GM21717 (cell line): ENCODE data around the gene LAMP5.

Experiments used
- ATAC-seq: cut with Tn5 transposase; IDR thresholded peaks from one replicate; pipeline ENCODE4 v1.9.1; 2021; ENCODE audit warnings: mild to moderate bottlenecking, moderate library complexity; ENCODE audit not compliant: unreplicated experiment

LAMP5 gene

GRCh38 chr20:9499126-9499899 is 15.1 kb upstream of the LAMP5 start:
- ATAC-seq = no peak

GRCh38 chr20:9500121-9500520 is 14.3 kb upstream of the LAMP5 start:
- ATAC-seq = peak; percentile 76

- ATAC-seq = no peak
Observed at GRCh38 chr20:9501473-9501872, 12.9 kb upstream of the LAMP5 start.

GRCh38 chr20:9503526-9504245 is 10.7 kb upstream of the LAMP5 start:
- no peak for ATAC-seq

GRCh38 chr20:9506280-9506821 is 8.0 kb upstream of the LAMP5 start:
- ATAC-seq = no peak

GRCh38 chr20:9506964-9507369 is 7.4 kb upstream of the LAMP5 start:
- no peak for ATAC-seq

GRCh38 chr20:9507544-9508239 is 6.7 kb upstream of the LAMP5 start:
- no peak for ATAC-seq

- ATAC-seq = no peak
Observed at GRCh38 chr20:9508240-9508661, 6.1 kb upstream of the LAMP5 start.

- ATAC-seq = no peak
Observed at GRCh38 chr20:9508696-9509178, 5.7 kb upstream of the LAMP5 start.

- no peak for ATAC-seq
Observed at GRCh38 chr20:9509246-9509645, 5.1 kb upstream of the LAMP5 start.

GRCh38 chr20:9510911-9511310 is 3.5 kb upstream of the LAMP5 start:
- ATAC-seq = peak; percentile 37

GRCh38 chr20:9514072-9514460 is 324 bp upstream of the LAMP5 start:
- no peak for ATAC-seq

GRCh38 chr20:9515214-9515585 is 810 bp downstream of the LAMP5 start:
- ATAC-seq = no peak

GRCh38 chr20:9515741-9516233 is 1.4 kb downstream of the LAMP5 start:
- ATAC-seq = peak; percentile 32

- ATAC-seq = peak; percentile 26
Observed at GRCh38 chr20:9516234-9516871, 2.0 kb downstream of the LAMP5 start.

GRCh38 chr20:9517297-9518162 is 3.1 kb downstream of the LAMP5 start:
- ATAC-seq = no peak

GRCh38 chr20:9518576-9519175 is 4.3 kb downstream of the LAMP5 start:
- ATAC-seq = no peak

- no peak for ATAC-seq
Observed at GRCh38 chr20:9520086-9520485, 5.7 kb downstream of the LAMP5 start.

GRCh38 chr20:9523636-9524035 is 9.2 kb downstream of the LAMP5 start:
- no peak for ATAC-seq
